Measurements from ENCODE around the gene SEC23A. TPM values are rescaled to one million over a fixed set of nuclear protein-coding genes. Genes with fewer than 3 reads are reported as not detected.

The SEC23A gene
- total and polyA plus RNA-seq, 2 of the 13 experiments (the other 11 are each of a cell fraction or from before 2014, with no cell fraction given), result 403 to 887 TPM

DNA sequence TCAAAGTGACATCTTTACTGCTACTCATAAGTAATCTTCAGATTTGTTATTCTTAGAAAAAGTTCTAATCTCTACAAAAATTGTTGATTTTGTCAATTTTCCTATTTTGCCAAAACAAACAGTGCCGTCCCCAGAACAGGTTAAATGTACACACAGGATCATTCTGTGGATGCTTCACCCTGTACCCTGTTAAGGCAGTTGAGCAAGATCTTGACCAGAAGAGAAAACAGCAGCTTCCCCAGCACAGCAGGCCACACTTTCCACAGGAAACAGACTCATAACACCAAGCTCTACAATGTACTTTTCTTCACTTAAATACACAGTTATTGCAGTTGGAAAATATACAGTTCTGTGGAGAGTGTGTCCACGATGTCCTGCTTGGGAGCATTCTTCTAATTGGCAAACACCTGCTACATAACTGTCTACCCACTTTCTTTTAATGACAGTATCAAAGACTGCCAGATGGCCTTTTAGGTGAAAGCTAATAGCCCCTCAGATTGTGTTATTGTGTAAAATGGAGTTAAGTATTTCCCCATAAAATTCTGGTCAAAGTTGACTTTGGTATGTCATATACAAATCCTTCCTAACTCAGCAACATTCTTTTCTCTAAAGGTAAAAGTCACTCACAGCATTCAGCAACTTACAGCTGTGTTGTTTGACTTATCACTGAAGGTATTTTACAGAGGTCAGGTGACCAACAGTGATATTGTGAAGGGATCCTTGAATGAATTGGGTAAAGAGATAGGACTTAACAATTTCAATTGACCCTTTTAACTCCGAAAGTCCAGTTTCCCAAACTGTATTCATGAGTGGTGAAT is 77.0 kb downstream of the SEC23A start (continued):
- TF ChIP-seq ZNF432 (CRISPR knock-in tag; IDR thresholded peaks at IDR 0.05; ENCODE audit: borderline replicate concordance), result no peak
- no peak for TF ChIP-seq ZNF451 (CRISPR knock-in tag; IDR thresholded peaks at IDR 0.05)
- peak; percentile 64; the same call in 1 of the 2 replicates for TF ChIP-seq ZNF230 (CRISPR knock-in tag; IDR thresholded peaks at IDR 0.05)
- TF ChIP-seq, protein P1, sequence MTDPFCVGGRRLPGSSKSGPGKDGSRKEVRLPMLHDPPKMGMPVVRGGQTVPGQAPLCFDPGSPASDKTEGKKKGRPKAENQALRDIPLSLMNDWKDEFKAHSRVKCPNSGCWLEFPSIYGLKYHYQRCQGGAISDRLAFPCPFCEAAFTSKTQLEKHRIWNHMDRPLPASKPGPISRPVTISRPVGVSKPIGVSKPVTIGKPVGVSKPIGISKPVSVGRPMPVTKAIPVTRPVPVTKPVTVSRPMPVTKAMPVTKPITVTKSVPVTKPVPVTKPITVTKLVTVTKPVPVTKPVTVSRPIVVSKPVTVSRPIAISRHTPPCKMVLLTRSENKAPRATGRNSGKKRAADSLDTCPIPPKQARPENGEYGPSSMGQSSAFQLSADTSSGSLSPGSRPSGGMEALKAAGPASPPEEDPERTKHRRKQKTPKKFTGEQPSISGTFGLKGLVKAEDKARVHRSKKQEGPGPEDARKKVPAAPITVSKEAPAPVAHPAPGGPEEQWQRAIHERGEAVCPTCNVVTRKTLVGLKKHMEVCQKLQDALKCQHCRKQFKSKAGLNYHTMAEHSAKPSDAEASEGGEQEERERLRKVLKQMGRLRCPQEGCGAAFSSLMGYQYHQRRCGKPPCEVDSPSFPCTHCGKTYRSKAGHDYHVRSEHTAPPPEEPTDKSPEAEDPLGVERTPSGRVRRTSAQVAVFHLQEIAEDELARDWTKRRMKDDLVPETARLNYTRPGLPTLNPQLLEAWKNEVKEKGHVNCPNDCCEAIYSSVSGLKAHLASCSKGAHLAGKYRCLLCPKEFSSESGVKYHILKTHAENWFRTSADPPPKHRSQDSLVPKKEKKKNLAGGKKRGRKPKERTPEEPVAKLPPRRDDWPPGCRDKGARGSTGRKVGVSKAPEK (CRISPR knock-in tag; IDR thresholded peaks at IDR 0.05; ENCODE audit: borderline replicate concordance), result peak; percentile 96; the same call in 1 of the 2 replicates
- no peak for TF ChIP-seq ZNF430 (CRISPR knock-in tag; IDR thresholded peaks at IDR 0.05)
- TF ChIP-seq HDAC2 (CRISPR knock-in tag; IDR thresholded peaks at IDR 0.05), result peak; percentile 100
- TF ChIP-seq CHD4 (IDR thresholded peaks at IDR 0.05; ENCODE audit: borderline replicate concordance, low read length), result peak; percentile 77
- no peak for TF ChIP-seq MTA3 (CRISPR knock-in tag; IDR thresholded peaks at IDR 0.05)
- peak; percentile 68; the same call in 1 of the 2 replicates for TF ChIP-seq ZNF205 (CRISPR knock-in tag; IDR thresholded peaks at IDR 0.05)
- TF ChIP-seq ZNF737 (CRISPR knock-in tag; IDR thresholded peaks at IDR 0.05; ENCODE audit: borderline replicate concordance), result no peak
- TF ChIP-seq ZIK1 (CRISPR knock-in tag; IDR thresholded peaks at IDR 0.05; ENCODE audit: borderline replicate concordance, low read depth), result no peak
- TF ChIP-seq FOSL1 (CRISPR knock-in tag; IDR thresholded peaks at IDR 0.05; ENCODE audit: borderline replicate concordance), result no peak
- 0 out of 2 replicates have a peak, but pooled peaks have one; percentile 44 for TF ChIP-seq PHF8 (CRISPR knock-in tag; IDR thresholded peaks at IDR 0.05)
- TF ChIP-seq, protein P2, sequence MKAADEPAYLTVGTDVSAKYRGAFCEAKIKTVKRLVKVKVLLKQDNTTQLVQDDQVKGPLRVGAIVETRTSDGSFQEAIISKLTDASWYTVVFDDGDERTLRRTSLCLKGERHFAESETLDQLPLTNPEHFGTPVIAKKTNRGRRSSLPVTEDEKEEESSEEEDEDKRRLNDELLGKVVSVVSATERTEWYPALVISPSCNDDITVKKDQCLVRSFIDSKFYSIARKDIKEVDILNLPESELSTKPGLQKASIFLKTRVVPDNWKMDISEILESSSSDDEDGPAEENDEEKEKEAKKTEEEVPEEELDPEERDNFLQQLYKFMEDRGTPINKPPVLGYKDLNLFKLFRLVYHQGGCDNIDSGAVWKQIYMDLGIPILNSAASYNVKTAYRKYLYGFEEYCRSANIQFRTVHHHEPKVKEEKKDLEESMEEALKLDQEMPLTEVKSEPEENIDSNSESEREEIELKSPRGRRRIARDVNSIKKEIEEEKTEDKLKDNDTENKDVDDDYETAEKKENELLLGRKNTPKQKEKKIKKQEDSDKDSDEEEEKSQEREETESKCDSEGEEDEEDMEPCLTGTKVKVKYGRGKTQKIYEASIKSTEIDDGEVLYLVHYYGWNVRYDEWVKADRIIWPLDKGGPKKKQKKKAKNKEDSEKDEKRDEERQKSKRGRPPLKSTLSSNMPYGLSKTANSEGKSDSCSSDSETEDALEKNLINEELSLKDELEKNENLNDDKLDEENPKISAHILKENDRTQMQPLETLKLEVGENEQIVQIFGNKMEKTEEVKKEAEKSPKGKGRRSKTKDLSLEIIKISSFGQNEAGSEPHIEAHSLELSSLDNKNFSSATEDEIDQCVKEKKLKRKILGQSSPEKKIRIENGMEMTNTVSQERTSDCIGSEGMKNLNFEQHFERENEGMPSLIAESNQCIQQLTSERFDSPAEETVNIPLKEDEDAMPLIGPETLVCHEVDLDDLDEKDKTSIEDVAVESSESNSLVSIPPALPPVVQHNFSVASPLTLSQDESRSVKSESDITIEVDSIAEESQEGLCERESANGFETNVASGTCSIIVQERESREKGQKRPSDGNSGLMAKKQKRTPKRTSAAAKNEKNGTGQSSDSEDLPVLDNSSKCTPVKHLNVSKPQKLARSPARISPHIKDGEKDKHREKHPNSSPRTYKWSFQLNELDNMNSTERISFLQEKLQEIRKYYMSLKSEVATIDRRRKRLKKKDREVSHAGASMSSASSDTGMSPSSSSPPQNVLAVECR (CRISPR knock-in tag; IDR thresholded peaks at IDR 0.05; ENCODE audit: borderline replicate concordance), result peak; percentile 77; the same call in 1 of the 2 replicates
- TF ChIP-seq, protein P3, sequence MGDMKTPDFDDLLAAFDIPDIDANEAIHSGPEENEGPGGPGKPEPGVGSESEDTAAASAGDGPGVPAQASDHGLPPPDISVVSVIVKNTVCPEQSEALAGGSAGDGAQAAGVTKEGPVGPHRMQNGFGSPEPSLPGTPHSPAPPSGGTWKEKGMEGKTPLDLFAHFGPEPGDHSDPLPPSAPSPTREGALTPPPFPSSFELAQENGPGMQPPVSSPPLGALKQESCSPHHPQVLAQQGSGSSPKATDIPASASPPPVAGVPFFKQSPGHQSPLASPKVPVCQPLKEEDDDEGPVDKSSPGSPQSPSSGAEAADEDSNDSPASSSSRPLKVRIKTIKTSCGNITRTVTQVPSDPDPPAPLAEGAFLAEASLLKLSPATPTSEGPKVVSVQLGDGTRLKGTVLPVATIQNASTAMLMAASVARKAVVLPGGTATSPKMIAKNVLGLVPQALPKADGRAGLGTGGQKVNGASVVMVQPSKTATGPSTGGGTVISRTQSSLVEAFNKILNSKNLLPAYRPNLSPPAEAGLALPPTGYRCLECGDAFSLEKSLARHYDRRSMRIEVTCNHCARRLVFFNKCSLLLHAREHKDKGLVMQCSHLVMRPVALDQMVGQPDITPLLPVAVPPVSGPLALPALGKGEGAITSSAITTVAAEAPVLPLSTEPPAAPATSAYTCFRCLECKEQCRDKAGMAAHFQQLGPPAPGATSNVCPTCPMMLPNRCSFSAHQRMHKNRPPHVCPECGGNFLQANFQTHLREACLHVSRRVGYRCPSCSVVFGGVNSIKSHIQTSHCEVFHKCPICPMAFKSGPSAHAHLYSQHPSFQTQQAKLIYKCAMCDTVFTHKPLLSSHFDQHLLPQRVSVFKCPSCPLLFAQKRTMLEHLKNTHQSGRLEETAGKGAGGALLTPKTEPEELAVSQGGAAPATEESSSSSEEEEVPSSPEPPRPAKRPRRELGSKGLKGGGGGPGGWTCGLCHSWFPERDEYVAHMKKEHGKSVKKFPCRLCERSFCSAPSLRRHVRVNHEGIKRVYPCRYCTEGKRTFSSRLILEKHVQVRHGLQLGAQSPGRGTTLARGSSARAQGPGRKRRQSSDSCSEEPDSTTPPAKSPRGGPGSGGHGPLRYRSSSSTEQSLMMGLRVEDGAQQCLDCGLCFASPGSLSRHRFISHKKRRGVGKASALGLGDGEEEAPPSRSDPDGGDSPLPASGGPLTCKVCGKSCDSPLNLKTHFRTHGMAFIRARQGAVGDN (CRISPR knock-in tag; IDR thresholded peaks at IDR 0.05), result no peak
- TF ChIP-seq NFYC (CRISPR knock-in tag; IDR thresholded peaks at IDR 0.05), result no peak
- TF ChIP-seq BORCS8-MEF2B (CRISPR knock-in tag; IDR thresholded peaks at IDR 0.05), result peak; percentile 21; the same call in 1 of the 2 replicates
- TF ChIP-seq MXD4 (CRISPR knock-in tag; IDR thresholded peaks at IDR 0.05), result peak; percentile 77; the same call in 1 of the 2 replicates
